Stimulated activated CD8-positive, alpha-beta memory T cell treated with anti-CD3 and anti-CD28 coated beads, Interleukin-7, amount 100 ng/mL, for 24 hours (primary cell): ENCODE data around the gene SLC16A3.
"Not testable (repeated sequence)": the region's sequence is repeated elsewhere in the genome, so short reads cannot be mapped to it uniquely, and the experiment has no call there.

Source experiments
- DNase-seq: peaks from one replicate; pipeline ENCODE4 v3.0.0-alpha.2; 2020; ENCODE audit warnings: low read depth

SLC16A3 gene

DNA sequence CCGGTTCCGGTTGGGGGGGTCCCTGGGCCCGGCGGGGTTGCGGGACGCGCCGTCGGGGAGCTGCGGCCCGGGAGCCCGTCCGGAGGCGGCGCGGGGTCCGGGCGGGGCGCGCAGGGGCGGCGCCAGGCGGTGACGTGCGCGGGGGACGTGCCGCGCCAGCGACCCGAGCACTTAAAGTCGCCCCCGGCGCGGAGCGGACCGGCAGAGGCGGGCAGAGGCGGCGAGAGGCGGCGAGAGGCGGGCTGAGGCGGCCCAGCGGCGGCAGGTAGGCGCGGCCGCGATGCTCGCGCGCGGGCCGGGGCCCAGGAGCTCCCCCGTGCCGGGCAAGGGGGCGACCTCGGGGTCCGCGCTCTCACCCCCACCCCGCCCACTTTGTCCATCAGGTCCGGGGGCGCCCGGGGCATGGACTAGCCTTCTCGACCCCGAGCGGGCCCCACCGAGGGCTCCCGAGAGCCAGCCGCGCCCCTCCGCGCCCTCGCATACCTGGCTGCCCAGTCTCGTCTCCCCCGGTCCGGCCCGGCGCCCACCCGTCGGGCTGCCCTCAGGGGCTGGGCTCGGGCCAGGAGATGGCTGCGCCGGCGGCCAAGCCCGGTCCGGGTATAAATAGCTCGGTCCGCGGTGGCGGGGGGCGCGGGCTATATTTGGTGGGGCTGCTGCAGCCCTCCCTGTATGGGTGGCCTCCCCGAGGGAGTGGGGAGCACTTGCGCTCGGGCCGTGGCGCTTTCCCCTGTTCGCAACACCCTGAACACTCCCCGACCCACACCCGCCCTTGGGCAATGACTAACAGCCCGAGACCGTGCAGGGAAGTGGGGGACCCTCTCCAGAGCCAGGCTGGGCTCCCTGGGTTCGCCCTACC, at the start of gene SLC16A3:
TSS of gene SLC16A3 (plus strand) at position 201 of the 856 bp plus-strand sequence. CDS start 6,967 bp downstream, outside the sequence.
- DNase-seq: no peak

- no peak for DNase-seq
These were observed 49.4 kb upstream of the SLC16A3 start for GRCh38 chr17:82179412-82179811.

GRCh38 chr17:82179946-82180475, 48.8 kb upstream of the SLC16A3 start:
- DNase-seq: no peak

DNA sequence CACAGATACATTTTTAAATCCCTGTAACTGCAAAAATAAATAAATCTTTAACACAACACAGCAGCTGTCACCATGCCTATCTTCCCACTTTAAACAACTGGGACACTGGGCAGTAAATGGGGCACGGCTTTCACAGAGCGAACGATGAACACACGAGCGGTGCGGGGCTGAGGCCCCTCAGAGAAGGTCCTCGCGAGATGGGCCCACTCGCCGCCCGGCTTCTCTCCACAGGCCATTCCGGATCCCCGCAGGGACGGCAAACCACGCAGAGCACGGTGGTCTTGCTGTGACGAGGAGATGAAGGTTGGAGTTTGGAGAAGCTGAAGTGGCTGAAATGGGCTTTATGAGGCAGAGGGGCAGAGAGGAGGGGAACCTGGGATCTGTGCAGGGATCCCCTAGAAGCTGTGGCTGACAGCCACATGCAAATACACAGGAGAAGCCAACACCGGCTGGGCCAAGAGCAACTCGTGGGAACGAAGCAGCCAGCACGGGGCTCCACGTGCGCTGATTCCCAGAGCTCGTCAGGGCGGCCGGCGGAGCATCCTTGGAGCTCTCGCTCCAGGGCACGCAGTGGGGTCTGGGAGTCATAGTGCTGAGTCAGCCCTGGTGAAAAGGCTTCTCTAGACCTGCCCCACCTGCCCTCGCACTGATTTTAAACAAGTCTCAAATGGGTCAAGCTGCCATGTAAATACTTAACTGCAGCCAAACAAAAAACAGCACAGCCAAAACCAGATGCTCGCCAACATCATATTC, 47.9 kb upstream of the SLC16A3 start:
- DNase-seq: no peak

GRCh38 chr17:82184761-82185160, 44.1 kb upstream of the SLC16A3 start:
- no peak for DNase-seq

- DNase-seq: no peak
These were observed 42.6 kb upstream of the SLC16A3 start for GRCh38 chr17:82186221-82186620.

DNA sequence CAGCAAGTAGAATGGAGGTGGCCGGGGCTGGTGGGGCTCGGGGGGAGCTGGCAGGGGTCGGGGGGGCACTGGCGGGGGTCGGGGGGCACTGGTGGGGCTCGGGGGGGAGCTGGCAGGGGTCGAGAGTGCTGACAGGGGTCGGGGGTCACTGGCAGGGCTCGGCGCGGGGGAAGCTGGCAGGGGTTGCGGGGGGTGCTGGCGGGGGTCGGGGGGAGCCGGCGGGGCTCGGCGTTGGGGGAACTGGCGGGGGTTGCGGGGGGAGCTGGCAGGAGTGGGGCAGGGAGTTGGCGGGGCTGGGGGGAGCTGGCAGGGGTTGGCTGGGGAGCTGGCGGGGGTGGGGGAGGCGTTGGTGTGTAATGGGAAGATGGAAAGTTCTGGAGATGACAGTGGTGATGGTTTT, 41.3 kb upstream of the SLC16A3 start:
- no peak for DNase-seq

GRCh38 chr17:82188001-82188961, 40.6 kb upstream of the SLC16A3 start:
- DNase-seq: no peak

DNA sequence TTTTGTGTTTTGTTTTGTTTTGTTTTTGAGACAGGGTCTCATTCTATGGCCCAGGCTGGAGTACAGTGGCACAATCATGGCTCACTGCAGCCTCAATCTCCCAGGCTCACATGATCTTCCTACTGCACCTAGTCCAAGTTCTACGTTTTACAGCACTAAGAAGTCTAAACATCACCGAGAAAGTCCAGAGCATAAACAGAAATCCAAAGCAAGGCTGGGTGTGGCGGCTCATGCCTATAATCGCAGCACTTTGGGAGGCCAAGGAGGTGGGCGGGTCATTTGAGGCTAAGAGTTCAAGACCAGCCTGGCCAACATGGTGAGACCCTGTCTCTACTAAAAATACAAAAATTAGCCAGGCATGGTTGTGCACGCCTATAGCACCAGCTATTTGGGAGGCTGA, 35.8 kb upstream of the SLC16A3 start:
- DNase-seq: not testable (repeated sequence)

DNA sequence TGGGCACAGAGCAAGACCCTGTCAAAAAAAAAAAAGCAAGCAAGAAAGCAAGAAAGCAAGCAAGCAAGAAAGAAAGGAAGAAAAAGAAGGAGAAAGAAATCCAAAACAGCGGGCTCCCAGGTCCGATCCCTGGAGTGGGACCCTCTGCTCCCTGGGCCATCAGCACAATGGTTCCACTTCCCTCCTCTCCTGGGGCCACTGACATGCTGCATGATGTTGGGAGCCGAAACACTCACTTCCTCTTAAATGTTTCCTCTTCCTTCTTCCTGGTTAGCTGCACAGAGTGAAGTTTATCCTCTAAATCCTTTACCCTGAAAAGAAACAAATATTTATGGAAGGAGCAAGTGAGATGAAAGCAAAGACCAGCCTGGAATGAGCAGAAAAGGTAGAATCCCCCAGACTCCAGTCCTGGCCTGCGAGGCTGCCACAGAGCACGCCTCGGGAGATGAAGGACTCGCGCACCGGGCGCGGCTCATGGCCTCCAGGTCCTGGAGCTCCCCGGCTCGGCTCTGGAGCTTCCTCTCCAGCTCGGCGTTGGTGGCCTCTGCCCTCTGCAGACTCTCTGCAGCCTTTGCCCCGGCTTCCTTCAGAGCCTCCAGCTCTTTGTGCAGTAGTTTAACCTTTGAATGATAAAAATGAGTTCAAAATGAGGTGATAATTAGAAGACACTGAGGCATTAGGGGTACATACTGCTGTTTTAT, 35.2 kb upstream of the SLC16A3 start:
- no peak for DNase-seq

- no peak for DNase-seq
These were observed 34.1 kb upstream of the SLC16A3 start for GRCh38 chr17:82194765-82195164.

GRCh38 chr17:82195675-82196672, 32.9 kb upstream of the SLC16A3 start:
- no peak for DNase-seq

GRCh38 chr17:82198092-82198491, 30.8 kb upstream of the SLC16A3 start:
- DNase-seq: no peak

DNA sequence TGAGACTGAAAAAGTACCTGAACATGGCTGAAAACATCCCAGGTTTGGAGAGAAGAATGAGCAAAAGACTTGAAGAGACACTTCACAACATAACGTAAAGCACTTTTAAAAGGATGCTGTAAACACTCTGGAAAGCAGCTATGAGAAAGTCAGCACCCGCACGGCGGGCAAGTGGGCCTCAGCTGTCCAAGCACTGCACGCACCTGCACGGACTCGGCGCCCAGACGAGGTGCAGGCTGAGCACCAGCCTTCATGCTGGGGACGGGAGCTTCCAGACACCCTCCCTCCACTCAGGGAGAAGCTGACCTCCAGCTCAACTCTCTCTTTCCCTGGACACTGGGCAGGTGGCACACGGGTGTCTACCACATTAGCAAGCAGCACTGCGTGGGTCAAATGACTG, 29.3 kb upstream of the SLC16A3 start:
- DNase-seq: no peak

- no peak for DNase-seq
These were observed 28.7 kb upstream of the SLC16A3 start for GRCh38 chr17:82200135-82200534.

DNA sequence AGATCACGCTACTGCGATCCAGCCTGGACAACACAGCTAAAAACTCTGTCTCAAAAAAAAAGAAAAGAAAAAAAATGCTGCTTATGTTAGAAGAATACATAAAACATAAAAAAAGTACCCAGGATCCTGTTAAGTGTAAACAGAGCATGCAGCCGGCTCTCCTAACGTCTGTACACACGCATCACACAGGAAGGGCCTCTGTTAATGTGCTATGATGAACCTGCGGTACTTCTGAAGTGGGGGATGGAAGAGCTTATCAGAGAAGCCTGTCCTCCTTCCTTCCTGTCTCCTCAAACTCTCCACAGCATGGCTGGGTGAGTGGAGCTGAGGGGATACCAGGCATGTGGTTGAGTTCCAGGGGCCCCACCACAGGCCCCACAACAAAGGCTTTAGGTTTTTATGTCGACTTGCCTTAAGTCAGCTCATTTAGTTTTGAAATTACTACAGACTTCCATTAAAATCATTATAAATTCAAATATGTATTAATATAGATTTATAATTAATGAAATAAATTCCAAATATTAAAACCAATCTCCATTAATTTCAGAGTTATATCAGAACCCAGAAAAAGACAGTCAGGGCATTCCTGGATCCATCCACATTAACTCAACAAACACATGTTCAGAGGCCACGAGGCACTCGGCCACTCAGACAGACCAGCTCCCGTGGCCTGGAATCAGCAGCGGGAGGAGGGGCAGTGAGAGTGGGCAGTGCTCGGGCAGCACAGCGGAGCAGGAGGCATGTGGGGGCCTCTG, 27.9 kb upstream of the SLC16A3 start:
- DNase-seq: no peak

DNA sequence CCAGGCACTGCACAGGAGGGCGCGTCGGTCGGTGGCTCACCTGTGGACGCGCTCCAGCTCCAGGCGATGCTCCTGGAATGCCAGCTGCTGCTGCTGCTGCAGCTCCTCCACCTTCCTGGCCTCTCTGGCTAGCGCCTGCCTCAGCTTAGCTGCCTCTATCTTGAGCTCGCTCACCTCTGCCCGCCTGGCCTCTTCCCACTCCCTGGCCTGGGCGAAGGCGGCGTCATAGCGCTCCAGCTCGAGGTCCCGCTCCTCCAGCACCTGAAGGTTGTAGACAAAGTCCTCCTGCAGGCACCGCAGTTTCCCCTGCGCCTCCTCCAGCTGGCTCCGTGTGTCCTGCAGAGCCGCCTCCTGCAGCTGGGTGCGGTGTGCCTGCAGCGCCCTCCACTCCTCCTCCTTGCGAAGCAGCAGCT, 27.3 kb upstream of the SLC16A3 start:
- DNase-seq: no peak

DNA sequence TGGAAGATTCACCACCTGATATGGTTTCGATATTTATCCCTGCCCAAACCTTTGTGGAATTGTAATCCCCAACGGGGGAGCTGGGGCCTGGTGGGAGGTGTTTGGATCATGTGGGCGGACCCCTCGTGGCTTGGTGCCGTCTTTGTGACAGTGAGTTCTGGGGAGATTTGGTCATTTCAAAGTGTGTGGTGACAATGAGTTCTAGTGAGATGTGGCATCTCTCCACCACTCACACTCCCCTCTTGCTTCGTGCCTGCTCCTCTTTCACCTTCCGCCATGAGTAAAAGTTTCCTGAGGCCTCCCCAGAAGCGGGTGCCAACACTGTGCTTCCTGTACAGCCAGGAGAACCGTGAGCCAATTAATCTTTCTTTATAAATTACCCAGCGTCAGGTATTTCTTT, 25.9 kb upstream of the SLC16A3 start:
- no peak for DNase-seq

- no peak for DNase-seq
These were observed 24.9 kb upstream of the SLC16A3 start for GRCh38 chr17:82203920-82204319.
